ENCODE results near the gene SCP2D1.
"Not testable (repeated sequence)": the region's sequence is repeated elsewhere in the genome, so short reads cannot be mapped to it uniquely, and the experiment has no call there.

The SCP2D1 gene

GRCh38 chr20:18813483-18813882 lies at the start of gene SCP2D1:
Gene SCP2D1, plus strand, starts transcription at chr20:18813783. Its CDS starts 33 bp downstream, at chr20:18813816.
- DNase-seq (ENCODE audit: low read depth, low spot score), result no peak

GRCh38 chr20:18767676-18768075 lies 45.9 kb upstream of the SCP2D1 start:
- DNase-seq (ENCODE audit: low read depth, low spot score), result no peak

DNA sequence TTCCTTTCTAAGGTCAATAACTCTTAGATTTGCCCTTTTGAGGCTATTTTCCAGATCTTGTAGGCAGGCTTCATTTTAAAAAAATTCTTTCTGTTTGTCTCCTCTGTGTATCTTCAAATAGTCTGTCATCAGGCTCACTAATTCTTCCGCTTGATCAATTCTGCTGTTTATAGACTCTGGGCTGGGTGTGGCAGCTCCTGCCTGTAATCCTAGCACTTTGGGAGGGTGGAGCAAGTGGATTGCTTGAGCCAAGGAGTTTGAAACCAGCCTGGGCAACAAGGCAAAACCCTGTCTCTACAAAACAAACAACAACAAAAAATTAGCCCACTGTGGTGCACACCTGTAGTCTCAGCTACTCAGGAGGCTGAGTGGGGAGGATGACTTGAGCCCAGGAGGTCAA lies 40.0 kb upstream of the SCP2D1 start:
- no peak for DNase-seq (ENCODE audit: low read depth, low spot score)

GRCh38 chr20:18774207-18774606 lies 39.4 kb upstream of the SCP2D1 start:
- no peak for DNase-seq (ENCODE audit: low read depth, low spot score)

GRCh38 chr20:18775633-18776032 lies 38.0 kb upstream of the SCP2D1 start:
- no peak for DNase-seq (ENCODE audit: low read depth, low spot score)

GRCh38 chr20:18778690-18779392 lies 34.7 kb upstream of the SCP2D1 start:
- DNase-seq (ENCODE audit: low read depth, low spot score), result peak; percentile 10

DNA sequence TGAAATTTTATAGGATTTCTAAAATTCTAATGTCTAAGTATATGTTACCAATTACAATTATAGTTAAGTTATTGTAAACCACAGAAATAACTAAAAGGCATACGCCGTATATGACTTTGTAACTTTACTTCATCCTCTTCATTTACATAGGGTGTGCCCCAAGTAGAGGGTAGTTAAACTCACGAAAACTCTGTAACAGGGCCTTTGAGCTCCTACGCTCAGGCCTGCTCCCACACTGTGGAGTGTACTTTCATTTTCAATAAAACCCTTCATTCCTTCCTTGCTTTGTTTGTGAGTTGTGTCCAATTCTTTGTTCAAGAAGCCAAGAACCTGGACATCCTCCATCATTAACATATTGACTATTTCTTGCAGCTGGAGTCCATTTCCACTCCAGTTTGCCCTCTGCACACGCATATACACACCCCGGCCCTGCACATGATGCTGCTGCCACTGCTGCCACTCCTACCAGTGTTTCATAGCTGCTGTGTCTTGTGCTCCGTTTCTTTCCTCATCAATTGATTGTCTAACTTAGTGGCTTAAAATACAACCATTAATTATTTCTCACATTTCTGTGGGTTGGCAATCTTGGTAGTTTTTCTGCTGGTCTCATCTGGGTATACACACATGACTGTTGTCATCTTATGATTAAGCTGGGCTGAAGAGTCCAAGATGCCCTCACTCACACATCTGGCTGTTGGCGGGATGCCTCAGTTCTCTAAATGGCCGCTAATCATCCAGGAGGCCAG lies 33.0 kb upstream of the SCP2D1 start:
- DNase-seq (ENCODE audit: low read depth, low spot score), result no peak

- DNase-seq (ENCODE audit: low read depth, low spot score), result no peak
Observed at GRCh38 chr20:18781509-18781908, 32.1 kb upstream of the SCP2D1 start.

GRCh38 chr20:18783385-18783959 lies 30.1 kb upstream of the SCP2D1 start:
- DNase-seq (ENCODE audit: low read depth, low spot score), result no peak

- DNase-seq (ENCODE audit: low read depth, low spot score), result not testable (repeated sequence)
Observed at GRCh38 chr20:18787046-18787445, 26.5 kb upstream of the SCP2D1 start.

DNA sequence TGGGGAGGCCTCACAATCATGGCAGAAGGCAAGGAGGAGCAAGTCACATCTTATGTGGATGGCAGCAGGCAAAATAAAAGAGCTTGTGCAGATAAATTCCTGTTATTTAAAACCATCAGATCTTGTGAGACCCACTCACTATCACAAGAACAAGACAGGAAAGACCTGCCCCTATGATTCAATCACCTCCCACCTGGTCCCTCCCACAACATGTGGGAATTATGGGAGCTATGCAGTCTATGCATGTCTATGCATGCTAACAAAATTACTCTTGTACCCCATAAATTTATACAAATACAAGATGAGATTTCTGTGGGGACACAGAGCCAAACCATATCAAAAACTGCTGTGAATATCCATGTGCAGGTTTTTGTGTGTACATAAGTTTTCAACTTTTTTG lies 25.6 kb upstream of the SCP2D1 start:
- DNase-seq (ENCODE audit: low read depth, low spot score), result no peak

GRCh38 chr20:18790787-18791186 lies 22.8 kb upstream of the SCP2D1 start:
- DNase-seq (ENCODE audit: low read depth, low spot score), result no peak

GRCh38 chr20:18793625-18794427 lies 19.8 kb upstream of the SCP2D1 start:
- peak; percentile 93 for DNase-seq (ENCODE audit: low read depth, low spot score)

GRCh38 chr20:18794428-18794787 lies 19.2 kb upstream of the SCP2D1 start:
- DNase-seq (ENCODE audit: low read depth, low spot score), result no peak

- DNase-seq (ENCODE audit: low read depth, low spot score), result no peak
Observed at GRCh38 chr20:18795366-18795765, 18.2 kb upstream of the SCP2D1 start.

DNA sequence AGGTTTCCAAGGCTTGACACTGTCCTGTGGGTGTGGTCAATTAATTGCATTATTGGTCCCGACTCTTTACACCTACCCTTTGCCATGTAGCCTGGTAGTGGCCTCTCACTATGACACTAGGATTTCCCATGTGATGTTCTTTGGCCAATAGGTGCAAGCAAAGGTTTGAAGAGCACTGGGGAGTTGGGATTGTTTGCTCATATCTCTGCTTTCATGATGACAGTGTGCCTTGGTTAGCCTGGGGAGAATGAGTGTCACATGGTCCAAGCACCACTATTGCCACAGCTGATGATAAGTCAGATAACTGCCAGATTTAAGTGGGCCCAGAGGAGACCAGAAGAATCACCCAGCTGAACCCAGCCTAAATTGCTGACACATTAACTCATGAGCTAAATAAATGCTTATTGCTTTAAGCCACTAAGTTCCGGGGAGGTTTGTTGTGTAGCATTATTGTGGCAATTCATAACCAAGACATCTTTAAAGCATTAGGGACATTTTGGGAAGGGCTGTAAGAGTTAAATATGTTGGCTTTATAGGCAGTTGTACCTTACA lies 17.2 kb upstream of the SCP2D1 start:
- DNase-seq (ENCODE audit: low read depth, low spot score), result no peak

DNA sequence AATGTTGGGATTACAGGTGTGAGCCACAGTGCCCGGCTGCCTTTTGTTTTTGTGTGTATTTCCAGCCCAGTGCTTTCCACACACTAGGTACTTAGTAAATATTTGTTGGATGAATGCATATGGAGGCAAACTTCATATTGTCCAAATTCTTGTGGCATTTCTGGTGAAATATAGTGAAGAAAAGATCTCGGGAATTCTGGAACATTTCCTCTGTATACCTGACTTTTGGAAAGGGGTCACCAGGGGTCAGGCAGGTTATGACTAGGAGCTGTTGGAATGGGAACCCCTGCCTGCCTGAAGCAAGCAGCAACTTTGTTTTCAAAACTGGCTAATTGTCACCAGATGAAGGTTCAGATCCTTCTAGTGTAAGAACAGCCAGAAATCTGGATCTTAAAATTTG lies 12.1 kb upstream of the SCP2D1 start:
- no peak for DNase-seq (ENCODE audit: low read depth, low spot score)

- DNase-seq (ENCODE audit: low read depth, low spot score), result no peak
Observed at GRCh38 chr20:18802012-18802634, 11.5 kb upstream of the SCP2D1 start.

- no peak for DNase-seq (ENCODE audit: low read depth, low spot score)
Observed at GRCh38 chr20:18805881-18806280, 7.7 kb upstream of the SCP2D1 start.

- no peak for DNase-seq (ENCODE audit: low read depth, low spot score)
Observed at GRCh38 chr20:18808712-18809111, 4.9 kb upstream of the SCP2D1 start.

- DNase-seq (ENCODE audit: low read depth, low spot score), result no peak
Observed at GRCh38 chr20:18811186-18811585, 2.4 kb upstream of the SCP2D1 start.

Data from ELF-1 (cell line).